ENCODE measurements around the gene PCDH9.

Gene PCDH9

GRCh38 chr13:66365101-66365500 is 865.0 kb downstream of the PCDH9 start:
- no peak overlapping the region for H4K8ac ChIP-seq (ENCODE audit: low read depth, low read length)
- no peak overlapping the region for H3K56ac ChIP-seq (ENCODE audit: low read length)
- no peak overlapping the region for H2BK5ac ChIP-seq (ENCODE audit: low read length)
- no CpG with 5 or more reads among the region's 3 CpGs for WGBS (ENCODE audit: extremely low coverage, insufficient coverage, low lambda C conversion rate)
- no peaks in the 10 kb centered on the region for H3K79me1 ChIP-seq (ENCODE audit: low read length)
- H3K18ac ChIP-seq (ENCODE audit: low read length) = no peak overlapping the region
- H2AK5ac ChIP-seq (ENCODE audit: low read length) = no peak overlapping the region
- H3K36me3 ChIP-seq (ENCODE audit: control insufficient read depth, insufficient read depth, low read length) = no peaks in the 10 kb centered on the region
- no peak overlapping the region for H3K9ac ChIP-seq (ENCODE audit: low read length)
- DNase-seq = no peak
- H3K23ac ChIP-seq (ENCODE audit: low read length) = no peak overlapping the region
- no peak overlapping the region for H3K4me3 ChIP-seq (ENCODE audit: low read length)
- no peaks in the 10 kb centered on the region for H3K4me1 ChIP-seq (ENCODE audit: control insufficient read depth, low read depth, low read length)
- H3K4me2 ChIP-seq (ENCODE audit: low read length) = no peak overlapping the region
- no peak overlapping the region for H3K27ac ChIP-seq (ENCODE audit: low read depth, low read length)
- no peaks in the 10 kb centered on the region for H3K27me3 ChIP-seq (ENCODE audit: insufficient read depth, low read length, poor library complexity)
- no peaks in the 10 kb centered on the region for H3K79me2 ChIP-seq (ENCODE audit: control insufficient read depth, insufficient read depth, low read length)
- H3K4ac ChIP-seq (ENCODE audit: low read depth, low read length) = no peak overlapping the region
- no peak overlapping the region for H2BK120ac ChIP-seq (ENCODE audit: low read depth, low read length)
- no peak overlapping the region for H4K5ac ChIP-seq (ENCODE audit: low read length)
- H2BK15ac ChIP-seq (replicated peaks; ENCODE audit: low read depth) = no peak overlapping the region

DNA sequence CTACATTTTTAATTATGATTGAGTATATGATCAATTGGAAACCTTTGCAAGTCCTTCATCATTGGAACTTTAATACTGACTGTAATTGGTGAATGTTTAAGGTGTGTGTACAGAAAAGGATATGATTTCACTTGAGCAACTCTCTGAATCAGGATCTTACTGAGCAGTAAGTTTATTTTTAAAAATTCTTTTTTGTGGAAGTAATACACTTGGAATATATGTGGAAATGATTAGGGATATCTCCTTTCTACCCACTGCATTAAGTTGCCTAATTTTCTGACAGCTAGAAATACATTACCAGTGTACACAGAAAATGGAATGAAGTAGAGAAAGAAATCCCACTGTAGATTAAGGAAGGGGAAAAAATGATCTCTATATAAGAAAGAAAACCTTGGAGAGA is 865.8 kb downstream of the PCDH9 start:
- Histone ChIP-seq H3K27me3 (ENCODE audit: insufficient read depth, low read length, poor library complexity) (no peaks in the 10 kb centered on the region), H2AK5ac (ENCODE audit: low read length) (no peak overlapping the region), H4K8ac (ENCODE audit: low read depth, low read length) (no peak overlapping the region), H3K4me1 (ENCODE audit: control insufficient read depth, low read depth, low read length) (no peaks in the 10 kb centered on the region), H2BK15ac (replicated peaks; ENCODE audit: low read depth) (no peak overlapping the region), H3K56ac (ENCODE audit: low read length) (no peak overlapping the region), H3K23ac (ENCODE audit: low read length) (no peak overlapping the region), H2BK5ac (ENCODE audit: low read length) (no peak overlapping the region), H4K5ac (ENCODE audit: low read length) (no peak overlapping the region), H3K79me2 (ENCODE audit: control insufficient read depth, insufficient read depth, low read length) (no peaks in the 10 kb centered on the region), H3K4me2 (ENCODE audit: low read length) (no peak overlapping the region), H3K27ac (ENCODE audit: low read depth, low read length) (no peak overlapping the region), H3K18ac (ENCODE audit: low read length) (no peak overlapping the region), H3K4me3 (ENCODE audit: low read length) (no peak overlapping the region), H3K9ac (ENCODE audit: low read length) (no peak overlapping the region), H3K36me3 (ENCODE audit: control insufficient read depth, insufficient read depth, low read length) (no peaks in the 10 kb centered on the region), H2BK120ac (ENCODE audit: low read depth, low read length) (no peak overlapping the region), H3K4ac (ENCODE audit: low read depth, low read length) (no peak overlapping the region), H3K79me1 (ENCODE audit: low read length) (no peaks in the 10 kb centered on the region)
- no peak for DNase-seq

- Histone ChIP-seq H3K27ac (ENCODE audit: low read depth, low read length) (no peak overlapping the region), H4K8ac (ENCODE audit: low read depth, low read length) (no peak overlapping the region), H3K4me3 (ENCODE audit: low read length) (no peak overlapping the region), H3K23ac (ENCODE audit: low read length) (no peak overlapping the region), H3K27me3 (ENCODE audit: insufficient read depth, low read length, poor library complexity) (no peaks in the 10 kb centered on the region), H3K9ac (ENCODE audit: low read length) (no peak overlapping the region), H2BK5ac (ENCODE audit: low read length) (no peak overlapping the region), H2AK5ac (ENCODE audit: low read length) (no peak overlapping the region), H3K18ac (ENCODE audit: low read length) (no peak overlapping the region), H3K79me2 (ENCODE audit: control insufficient read depth, insufficient read depth, low read length) (no peaks in the 10 kb centered on the region), H4K5ac (ENCODE audit: low read length) (no peak overlapping the region), H3K79me1 (ENCODE audit: low read length) (no peaks in the 10 kb centered on the region), H3K56ac (ENCODE audit: low read length) (no peak overlapping the region), H2BK120ac (ENCODE audit: low read depth, low read length) (no peak overlapping the region), H2BK15ac (replicated peaks; ENCODE audit: low read depth) (no peak overlapping the region), H3K36me3 (ENCODE audit: control insufficient read depth, insufficient read depth, low read length) (no peaks in the 10 kb centered on the region), H3K4ac (ENCODE audit: low read depth, low read length) (no peak overlapping the region), H3K4me1 (ENCODE audit: control insufficient read depth, low read depth, low read length) (no peaks in the 10 kb centered on the region), H3K4me2 (ENCODE audit: low read length) (no peak overlapping the region)
- WGBS (ENCODE audit: extremely low coverage, insufficient coverage, low lambda C conversion rate) = no CpG with 5 or more reads among the region's 1 CpG
- DNase-seq = no peak
Measured at GRCh38 chr13:66362485-66362884, 867.7 kb downstream of the PCDH9 start.

- no peak for DNase-seq
- Histone ChIP-seq H3K79me1 (ENCODE audit: low read length) (no peaks in the 10 kb centered on the region), H3K18ac (ENCODE audit: low read length) (no peak overlapping the region), H3K23ac (ENCODE audit: low read length) (no peak overlapping the region), H2AK5ac (ENCODE audit: low read length) (no peak overlapping the region), H3K4me2 (ENCODE audit: low read length) (no peak overlapping the region), H3K56ac (ENCODE audit: low read length) (no peak overlapping the region), H3K36me3 (ENCODE audit: control insufficient read depth, insufficient read depth, low read length) (no peaks in the 10 kb centered on the region), H2BK15ac (replicated peaks; ENCODE audit: low read depth) (no peak overlapping the region), H2BK120ac (ENCODE audit: low read depth, low read length) (no peak overlapping the region), H4K8ac (ENCODE audit: low read depth, low read length) (no peak overlapping the region), H3K79me2 (ENCODE audit: control insufficient read depth, insufficient read depth, low read length) (no peaks in the 10 kb centered on the region), H3K4me1 (ENCODE audit: control insufficient read depth, low read depth, low read length) (no peaks in the 10 kb centered on the region), H3K4ac (ENCODE audit: low read depth, low read length) (no peak overlapping the region), H3K27me3 (ENCODE audit: insufficient read depth, low read length, poor library complexity) (no peaks in the 10 kb centered on the region), H3K4me3 (ENCODE audit: low read length) (no peak overlapping the region), H4K5ac (ENCODE audit: low read length) (no peak overlapping the region), H3K9ac (ENCODE audit: low read length) (no peak overlapping the region), H2BK5ac (ENCODE audit: low read length) (no peak overlapping the region), H3K27ac (ENCODE audit: low read depth, low read length) (no peak overlapping the region)
- WGBS (ENCODE audit: extremely low coverage, insufficient coverage, low lambda C conversion rate) = 100% methylated on average over 1 of the region's 5 CpGs
Measured at GRCh38 chr13:66359910-66360552, 870.1 kb downstream of the PCDH9 start.

DNA sequence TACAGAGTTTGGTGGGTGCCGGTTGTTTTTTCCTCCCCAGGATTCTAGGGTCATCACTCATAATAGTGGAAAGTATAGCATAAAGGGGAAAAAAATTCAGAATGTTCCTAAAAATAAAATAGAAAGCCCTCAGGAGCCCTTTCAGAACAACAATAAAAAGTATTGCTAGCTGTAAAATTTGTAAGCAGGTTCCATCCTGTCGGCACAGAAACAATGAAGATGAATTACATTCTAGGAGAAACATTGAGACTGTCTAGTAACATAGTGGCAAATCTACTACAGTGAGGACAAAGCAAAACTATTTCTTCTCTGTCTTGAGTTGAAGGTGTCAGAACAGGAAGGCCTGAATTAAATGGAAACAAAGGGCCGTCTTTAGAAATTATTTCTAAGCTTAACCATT is 870.7 kb downstream of the PCDH9 start:
- Histone ChIP-seq H4K5ac (ENCODE audit: low read length) (no peak overlapping the region), H2BK15ac (replicated peaks; ENCODE audit: low read depth) (no peak overlapping the region), H2BK120ac (ENCODE audit: low read depth, low read length) (no peak overlapping the region), H2AK5ac (ENCODE audit: low read length) (no peak overlapping the region), H3K79me1 (ENCODE audit: low read length) (no peaks in the 10 kb centered on the region), H3K18ac (ENCODE audit: low read length) (no peak overlapping the region), H2BK5ac (ENCODE audit: low read length) (no peak overlapping the region), H3K56ac (ENCODE audit: low read length) (no peak overlapping the region), H3K36me3 (ENCODE audit: control insufficient read depth, insufficient read depth, low read length) (no peaks in the 10 kb centered on the region), H3K4me1 (ENCODE audit: control insufficient read depth, low read depth, low read length) (no peaks in the 10 kb centered on the region), H3K4ac (ENCODE audit: low read depth, low read length) (no peak overlapping the region), H3K4me2 (ENCODE audit: low read length) (no peak overlapping the region), H3K27me3 (ENCODE audit: insufficient read depth, low read length, poor library complexity) (no peaks in the 10 kb centered on the region), H4K8ac (ENCODE audit: low read depth, low read length) (no peak overlapping the region), H3K9ac (ENCODE audit: low read length) (no peak overlapping the region), H3K79me2 (ENCODE audit: control insufficient read depth, insufficient read depth, low read length) (no peaks in the 10 kb centered on the region), H3K4me3 (ENCODE audit: low read length) (no peak overlapping the region), H3K27ac (ENCODE audit: low read depth, low read length) (no peak overlapping the region), H3K23ac (ENCODE audit: low read length) (no peak overlapping the region)
- no peak for DNase-seq
- WGBS (ENCODE audit: extremely low coverage, insufficient coverage, low lambda C conversion rate) = no CpG with 5 or more reads among the region's 3 CpGs

- Histone ChIP-seq H3K79me2 (ENCODE audit: control insufficient read depth, insufficient read depth, low read length) (no peaks in the 10 kb centered on the region), H3K36me3 (ENCODE audit: control insufficient read depth, insufficient read depth, low read length) (no peaks in the 10 kb centered on the region), H4K8ac (ENCODE audit: low read depth, low read length) (no peak overlapping the region), H2BK120ac (ENCODE audit: low read depth, low read length) (no peak overlapping the region), H2BK5ac (ENCODE audit: low read length) (no peak overlapping the region), H3K27me3 (ENCODE audit: insufficient read depth, low read length, poor library complexity) (no peaks in the 10 kb centered on the region), H2AK5ac (ENCODE audit: low read length) (no peak overlapping the region), H3K23ac (ENCODE audit: low read length) (no peak overlapping the region), H3K4me2 (ENCODE audit: low read length) (no peak overlapping the region), H3K27ac (ENCODE audit: low read depth, low read length) (no peak overlapping the region), H3K9ac (ENCODE audit: low read length) (no peak overlapping the region), H3K79me1 (ENCODE audit: low read length) (no peaks in the 10 kb centered on the region), H3K56ac (ENCODE audit: low read length) (no peak overlapping the region), H4K5ac (ENCODE audit: low read length) (no peak overlapping the region), H3K4me3 (ENCODE audit: low read length) (no peak overlapping the region), H3K18ac (ENCODE audit: low read length) (no peak overlapping the region), H3K4me1 (ENCODE audit: control insufficient read depth, low read depth, low read length) (no peaks in the 10 kb centered on the region), H3K4ac (ENCODE audit: low read depth, low read length) (no peak overlapping the region), H2BK15ac (replicated peaks; ENCODE audit: low read depth) (no peak overlapping the region)
- no peak for DNase-seq
Measured at GRCh38 chr13:66358564-66358963, 871.6 kb downstream of the PCDH9 start.
